GM13976 (cell line): ENCODE results near the gene DUXB.
A peak's percentile ranks its signal among the peaks of the same experiment; 100 is the strongest.

Source experiments
- DNase-seq: peaks from one replicate; pipeline ENCODE4 v3.0.0; 2012; ENCODE audit warnings: low spot score
- CTCF ChIP-seq: IDR thresholded peaks from 2 replicates; pipeline ENCODE4 v1.5.1; 2012; ENCODE audit warnings: borderline replicate concordance, mild to moderate bottlenecking; ENCODE audit not compliant: insufficient read depth; ENCODE audit errors: extremely low read depth, missing control alignments, control extremely low read depth
- in situ Hi-C: fragments of 300-500 bp; cut with MboI; formaldehyde crosslinking; loops from one replicate; pipeline ENCODE4 v1.12.0; 2022; ENCODE audit warnings: low sequenced_read_pairs, mixed read lengths, inconsistent platforms; ENCODE audit not compliant: unreplicated experiment

DUXB gene

GRCh38 chr16:75653922-75654321, 47.3 kb downstream of the DUXB start:
- in situ Hi-C loops = no loop called here
- no peak for TF ChIP-seq CTCF
- DNase-seq = no peak

GRCh38 chr16:75648265-75649076, 52.8 kb downstream of the DUXB start:
- no peak for TF ChIP-seq CTCF
- DNase-seq = peak; percentile 83
- in situ Hi-C loops = loop anchor here (10.0 kb wide), 1 partner anchor 116 kb away; no protein-coding TSS in a partner anchor

GRCh38 chr16:75647492-75648264, 53.6 kb downstream of the DUXB start, which contains the start of the genes KARS1 and TERF2IP:
Gene KARS1, minus strand, starts transcription at chr16:75647665. Its CDS starts 26 bp downstream, at chr16:75647639.
Gene TERF2IP, plus strand, starts transcription at chr16:75647773. Its CDS starts 110 bp downstream, at chr16:75647883.
- in situ Hi-C loops = loop anchor here (10.0 kb wide), 1 partner anchor 117 kb away; no protein-coding TSS in a partner anchor
- no peak for TF ChIP-seq CTCF
- peak; percentile 97 for DNase-seq

- no peak for TF ChIP-seq CTCF
- in situ Hi-C loops = loop anchor here (10.0 kb wide), 1 partner anchor 118 kb away; no protein-coding TSS in a partner anchor
- DNase-seq = no peak
These were observed 54.2 kb downstream of the DUXB start for GRCh38 chr16:75647112-75647491.

GRCh38 chr16:75644240-75645012, 56.8 kb downstream of the DUXB start:
- in situ Hi-C loops = loop anchor here (10.0 kb wide), 1 partner anchor 120 kb away; no protein-coding TSS in a partner anchor
- DNase-seq = no peak
- TF ChIP-seq CTCF = no peak
